ENCODE data around the gene COX7B.

Gene COX7B

DNA sequence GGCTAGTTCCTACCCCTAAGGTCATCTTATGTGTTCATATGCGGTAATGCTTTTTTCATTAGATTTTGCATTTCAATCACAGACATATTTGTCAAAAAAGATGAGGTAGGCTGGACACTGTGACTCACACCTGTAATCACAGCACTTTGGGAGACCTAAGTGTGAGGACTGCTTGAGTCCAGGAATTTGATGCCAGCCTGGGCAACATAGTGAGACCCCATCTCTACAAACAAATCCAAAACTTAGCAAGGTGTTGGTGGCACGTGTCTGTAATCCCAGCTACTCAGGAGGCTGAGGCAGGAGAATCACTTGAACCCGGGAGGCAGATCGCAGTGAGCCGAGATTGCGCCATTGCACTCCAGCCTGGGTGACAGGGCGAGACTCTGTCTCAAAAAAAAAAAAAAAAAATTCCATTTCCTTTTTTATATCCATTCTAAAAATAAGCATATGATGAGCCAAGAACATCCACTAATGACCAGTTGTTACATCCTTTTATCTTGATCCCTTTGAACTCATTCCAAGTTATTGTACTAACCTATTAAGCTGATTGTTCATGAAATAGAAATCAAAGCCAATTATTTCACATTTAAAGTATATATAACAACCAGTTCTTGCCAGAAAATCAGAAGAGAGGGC lies 46.8 kb downstream of the COX7B start:
- no peak for DNase-seq

DNA sequence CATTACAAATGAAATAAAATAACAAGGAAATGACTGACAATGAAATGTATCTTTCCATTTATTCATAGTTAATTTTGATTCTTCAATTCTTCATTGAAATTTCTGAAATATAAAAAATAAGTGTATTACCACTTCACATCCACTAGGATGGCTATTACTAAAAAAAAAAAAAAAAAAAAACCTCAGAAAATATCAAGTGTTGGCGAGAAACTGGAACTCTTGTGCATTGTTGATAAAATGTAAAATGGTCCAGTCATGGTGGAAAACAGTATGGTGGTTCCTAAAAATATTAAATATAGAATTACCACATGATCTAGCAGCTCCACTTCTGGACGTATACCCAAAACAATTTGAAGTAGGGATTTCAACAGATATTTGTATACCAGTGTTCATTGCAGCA lies 47.3 kb downstream of the COX7B start:
- no peak for DNase-seq

DNA sequence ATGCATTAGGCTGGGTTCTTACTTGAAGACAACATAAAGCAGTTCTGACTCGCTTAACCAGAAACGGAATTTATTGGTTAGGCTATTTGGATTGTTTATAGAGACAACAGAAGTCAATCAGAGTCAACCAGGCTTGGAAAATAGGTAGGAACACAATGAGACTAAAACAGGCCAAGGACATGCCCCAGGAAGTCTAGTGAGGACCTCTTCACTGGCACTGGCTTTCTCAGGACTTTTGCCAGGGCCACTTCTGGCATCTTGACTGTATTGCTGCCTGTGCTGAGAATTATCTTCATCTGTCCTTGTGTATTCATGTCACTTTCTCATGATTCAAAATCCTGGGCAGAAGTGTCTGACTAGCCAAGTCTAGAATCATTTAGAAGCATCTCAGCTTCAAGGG lies 50.6 kb downstream of the COX7B start:
- DNase-seq: no peak

GRCh38 chrX:77952173-77952572 lies 52.9 kb downstream of the COX7B start:
- no peak for DNase-seq

GRCh38 chrX:77953302-77953701 lies 54.0 kb downstream of the COX7B start:
- no peak for DNase-seq

DNA sequence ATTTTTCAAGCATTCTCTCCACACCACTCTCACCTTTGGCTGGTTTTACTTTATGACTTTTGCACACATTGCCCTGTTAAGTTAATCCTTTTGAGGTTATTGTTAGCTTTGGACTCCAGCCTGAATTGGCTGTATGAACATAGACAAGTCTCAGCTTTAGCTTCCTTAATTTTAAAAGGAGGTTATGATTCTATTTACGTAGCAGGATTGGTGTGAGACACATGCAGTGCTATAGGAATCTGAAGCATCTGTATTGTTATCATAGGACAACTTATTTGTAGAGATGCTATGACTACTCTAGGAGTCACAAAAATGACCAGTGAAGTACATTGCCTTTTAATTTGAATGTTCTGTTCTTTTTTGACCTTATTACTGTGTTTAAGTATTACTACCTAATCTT lies 54.4 kb downstream of the COX7B start:
- DNase-seq: no peak

All from fibroblast of skin of abdomen (primary cell).